ENCODE measurements around the gene ZMIZ1. TPM values are rescaled to one million over a fixed set of nuclear protein-coding genes. Genes with fewer than 3 reads are reported as not detected.

ZMIZ1 gene, protein sequence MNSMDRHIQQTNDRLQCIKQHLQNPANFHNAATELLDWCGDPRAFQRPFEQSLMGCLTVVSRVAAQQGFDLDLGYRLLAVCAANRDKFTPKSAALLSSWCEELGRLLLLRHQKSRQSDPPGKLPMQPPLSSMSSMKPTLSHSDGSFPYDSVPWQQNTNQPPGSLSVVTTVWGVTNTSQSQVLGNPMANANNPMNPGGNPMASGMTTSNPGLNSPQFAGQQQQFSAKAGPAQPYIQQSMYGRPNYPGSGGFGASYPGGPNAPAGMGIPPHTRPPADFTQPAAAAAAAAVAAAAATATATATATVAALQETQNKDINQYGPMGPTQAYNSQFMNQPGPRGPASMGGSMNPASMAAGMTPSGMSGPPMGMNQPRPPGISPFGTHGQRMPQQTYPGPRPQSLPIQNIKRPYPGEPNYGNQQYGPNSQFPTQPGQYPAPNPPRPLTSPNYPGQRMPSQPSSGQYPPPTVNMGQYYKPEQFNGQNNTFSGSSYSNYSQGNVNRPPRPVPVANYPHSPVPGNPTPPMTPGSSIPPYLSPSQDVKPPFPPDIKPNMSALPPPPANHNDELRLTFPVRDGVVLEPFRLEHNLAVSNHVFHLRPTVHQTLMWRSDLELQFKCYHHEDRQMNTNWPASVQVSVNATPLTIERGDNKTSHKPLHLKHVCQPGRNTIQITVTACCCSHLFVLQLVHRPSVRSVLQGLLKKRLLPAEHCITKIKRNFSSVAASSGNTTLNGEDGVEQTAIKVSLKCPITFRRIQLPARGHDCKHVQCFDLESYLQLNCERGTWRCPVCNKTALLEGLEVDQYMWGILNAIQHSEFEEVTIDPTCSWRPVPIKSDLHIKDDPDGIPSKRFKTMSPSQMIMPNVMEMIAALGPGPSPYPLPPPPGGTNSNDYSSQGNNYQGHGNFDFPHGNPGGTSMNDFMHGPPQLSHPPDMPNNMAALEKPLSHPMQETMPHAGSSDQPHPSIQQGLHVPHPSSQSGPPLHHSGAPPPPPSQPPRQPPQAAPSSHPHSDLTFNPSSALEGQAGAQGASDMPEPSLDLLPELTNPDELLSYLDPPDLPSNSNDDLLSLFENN
- total RNA-seq: 23.3 and 30.9 TPM in 2 replicates

DNA sequence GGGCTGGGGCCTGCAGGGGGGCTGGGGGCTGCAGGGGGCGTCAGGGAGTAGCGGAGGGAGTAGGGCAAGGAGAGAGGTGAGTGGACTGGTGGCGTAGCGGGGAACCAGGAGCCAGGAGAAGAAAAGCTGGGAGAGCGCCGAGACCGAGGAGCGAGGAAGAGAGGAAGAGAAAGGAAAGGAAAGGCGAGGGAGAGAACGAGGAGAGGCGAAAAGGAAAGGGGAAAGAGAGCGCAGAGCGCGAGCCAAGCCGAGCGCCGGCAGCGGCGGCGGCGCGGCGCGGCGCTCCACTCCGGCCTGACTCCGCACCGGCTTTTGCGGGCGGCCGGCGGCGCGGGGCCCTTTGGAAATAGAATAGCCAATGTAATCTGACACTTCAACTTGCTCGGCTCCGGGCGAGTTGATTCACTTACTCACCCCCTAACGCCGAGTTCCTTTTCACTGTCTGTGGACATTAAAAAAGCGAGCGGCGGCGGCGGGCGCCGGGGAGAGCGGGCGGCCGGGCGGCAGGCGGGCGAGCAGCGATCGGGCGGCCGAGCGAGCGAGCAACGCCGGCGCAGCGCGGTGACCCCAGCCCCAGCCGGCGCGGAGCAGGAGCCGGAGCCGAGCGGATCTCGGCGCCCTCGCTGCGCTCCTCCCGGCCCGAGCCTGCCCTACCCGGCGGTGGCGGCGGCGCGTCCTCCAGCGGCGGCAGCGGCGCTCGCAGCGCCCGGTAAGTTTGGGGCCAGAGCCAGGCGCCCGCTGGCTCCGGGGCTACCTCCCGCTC lies at the start of gene ZMIZ1:
TSS of gene ZMIZ1 (plus strand) at position 405 of the 763 bp plus-strand sequence. CDS start 132,667 bp downstream, outside the sequence.
- TF ChIP-seq, protein P1, sequence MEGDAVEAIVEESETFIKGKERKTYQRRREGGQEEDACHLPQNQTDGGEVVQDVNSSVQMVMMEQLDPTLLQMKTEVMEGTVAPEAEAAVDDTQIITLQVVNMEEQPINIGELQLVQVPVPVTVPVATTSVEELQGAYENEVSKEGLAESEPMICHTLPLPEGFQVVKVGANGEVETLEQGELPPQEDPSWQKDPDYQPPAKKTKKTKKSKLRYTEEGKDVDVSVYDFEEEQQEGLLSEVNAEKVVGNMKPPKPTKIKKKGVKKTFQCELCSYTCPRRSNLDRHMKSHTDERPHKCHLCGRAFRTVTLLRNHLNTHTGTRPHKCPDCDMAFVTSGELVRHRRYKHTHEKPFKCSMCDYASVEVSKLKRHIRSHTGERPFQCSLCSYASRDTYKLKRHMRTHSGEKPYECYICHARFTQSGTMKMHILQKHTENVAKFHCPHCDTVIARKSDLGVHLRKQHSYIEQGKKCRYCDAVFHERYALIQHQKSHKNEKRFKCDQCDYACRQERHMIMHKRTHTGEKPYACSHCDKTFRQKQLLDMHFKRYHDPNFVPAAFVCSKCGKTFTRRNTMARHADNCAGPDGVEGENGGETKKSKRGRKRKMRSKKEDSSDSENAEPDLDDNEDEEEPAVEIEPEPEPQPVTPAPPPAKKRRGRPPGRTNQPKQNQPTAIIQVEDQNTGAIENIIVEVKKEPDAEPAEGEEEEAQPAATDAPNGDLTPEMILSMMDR (IDR thresholded peaks at IDR 0.05; ENCODE audit: insufficient read depth, low read depth, low read length): peak; percentile 8
- peak; percentile 95 for DNase-seq (ENCODE audit: low read depth)
- H3K4me3 ChIP-seq (ENCODE audit: low read depth, low read length): peak within 1 kb of the TSS; percentile 99

DNA sequence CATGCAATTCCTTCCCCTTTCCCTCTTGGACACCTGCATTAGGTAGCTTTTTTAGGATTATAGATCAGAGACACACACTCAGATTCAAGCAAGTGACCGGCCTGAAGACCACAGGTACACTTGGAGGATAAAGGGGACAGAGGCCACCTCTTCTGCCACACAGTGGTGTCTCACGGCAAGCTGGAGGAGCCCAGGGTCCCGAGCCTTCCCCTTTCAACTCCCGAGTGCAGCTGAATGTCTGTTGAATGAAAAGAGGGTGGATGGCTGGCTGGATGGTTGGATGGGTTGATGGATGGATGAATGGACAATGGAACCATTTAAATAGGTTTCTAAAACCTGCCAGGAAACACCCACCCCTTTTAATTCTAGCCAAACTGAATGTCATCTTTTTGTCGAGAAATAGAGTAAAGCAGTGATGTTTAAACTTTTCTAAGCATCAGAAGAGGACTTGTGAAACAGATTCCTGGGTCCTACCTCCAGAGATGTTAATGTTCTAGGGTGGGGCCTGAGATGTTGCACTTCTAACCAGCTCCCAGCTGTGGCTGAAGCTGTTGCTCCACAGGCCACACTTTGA lies 49.2 kb upstream of the ZMIZ1 start:
- DNase-seq (ENCODE audit: low read depth): no peak
- TF ChIP-seq, protein P1 (IDR thresholded peaks at IDR 0.05; ENCODE audit: insufficient read depth, low read depth, low read length): no peak
- H3K4me3 ChIP-seq (ENCODE audit: low read depth, low read length): no peak overlapping the region

DNA sequence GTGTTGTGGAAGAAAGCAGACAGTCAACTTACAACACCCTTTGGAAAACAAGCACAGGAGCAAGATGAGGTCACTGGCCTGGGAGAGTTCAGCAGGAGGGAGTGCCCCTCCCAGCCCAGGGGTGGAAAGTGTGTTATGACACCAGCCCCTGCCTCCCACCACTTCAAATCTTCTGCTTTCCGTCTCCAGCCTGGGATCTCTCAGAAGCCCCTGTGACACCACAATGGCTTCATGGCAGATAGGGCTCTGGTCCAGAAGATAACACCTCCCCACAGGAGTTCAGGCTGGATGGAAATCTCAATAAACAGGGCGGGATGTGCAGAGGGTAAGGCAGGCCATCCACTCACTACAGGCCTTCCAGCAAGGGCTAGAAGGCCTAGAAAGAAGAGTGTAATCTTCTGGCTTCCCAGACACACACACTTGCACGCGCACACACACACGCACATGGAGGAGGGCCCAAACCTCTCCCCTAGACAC lies 48.7 kb upstream of the ZMIZ1 start:
- peak; percentile 94 for DNase-seq (ENCODE audit: low read depth)
- no peak overlapping the region for H3K4me3 ChIP-seq (ENCODE audit: low read depth, low read length)
- TF ChIP-seq, protein P1 (IDR thresholded peaks at IDR 0.05; ENCODE audit: insufficient read depth, low read depth, low read length): no peak

DNA sequence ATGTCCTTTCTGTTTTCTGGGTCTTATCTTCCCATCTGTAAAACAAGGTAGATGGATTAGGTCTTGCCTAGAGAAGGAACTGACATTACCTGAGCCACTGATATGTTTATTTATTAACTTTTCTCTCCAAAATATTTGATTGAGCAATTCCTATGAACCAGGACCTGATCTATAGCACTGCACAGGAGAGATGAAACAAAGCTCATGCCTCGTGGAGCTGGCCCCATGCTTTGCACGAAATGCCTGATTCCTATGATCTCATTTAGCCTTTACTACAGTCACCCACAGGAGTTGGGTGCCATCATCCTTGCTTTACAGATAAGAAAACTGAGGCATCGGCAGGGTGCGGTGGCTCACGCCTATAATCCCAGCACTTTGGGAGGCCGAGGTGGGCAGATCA lies 48.2 kb upstream of the ZMIZ1 start:
- no peak overlapping the region for H3K4me3 ChIP-seq (ENCODE audit: low read depth, low read length)
- no peak for DNase-seq (ENCODE audit: low read depth)
- TF ChIP-seq, protein P1 (IDR thresholded peaks at IDR 0.05; ENCODE audit: insufficient read depth, low read depth, low read length): no peak

DNA sequence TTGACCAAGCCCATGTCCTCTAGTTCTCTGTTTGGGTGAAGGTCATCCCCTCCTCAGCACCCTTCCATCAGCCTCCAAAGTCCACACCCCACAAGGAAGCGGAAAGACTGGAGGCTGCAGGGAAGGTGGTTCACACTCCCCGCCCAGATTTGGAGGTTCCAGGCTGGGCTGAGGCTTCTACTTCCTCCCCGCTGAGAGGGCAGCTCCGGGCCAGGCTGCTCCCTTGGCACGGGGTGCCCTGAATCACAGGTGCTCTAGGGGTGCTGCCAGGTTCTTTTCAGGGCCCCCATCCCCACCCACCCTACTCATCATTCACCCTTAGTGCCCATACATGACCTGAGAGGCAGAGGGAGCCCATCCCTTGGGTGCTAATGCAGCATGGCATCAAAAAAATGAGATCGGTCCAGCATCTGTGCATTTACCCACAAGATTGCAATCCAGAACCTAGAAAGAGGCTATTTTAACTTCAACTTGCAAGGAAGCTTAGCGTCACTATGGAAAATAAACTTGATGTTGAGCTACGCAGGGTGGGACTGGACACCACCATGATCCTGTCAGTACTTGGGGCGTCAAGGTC lies 47.3 kb upstream of the ZMIZ1 start:
- TF ChIP-seq, protein P1 (IDR thresholded peaks at IDR 0.05; ENCODE audit: insufficient read depth, low read depth, low read length): no peak
- no peak for DNase-seq (ENCODE audit: low read depth)
- no peak overlapping the region for H3K4me3 ChIP-seq (ENCODE audit: low read depth, low read length)
